Fibroblast of lung (primary cell): ENCODE results near the gene HDAC10. TPM values are rescaled to one million over a fixed set of nuclear protein-coding genes. Genes with fewer than 3 reads are reported as not detected.

ENCODE experiments used
- DNase-seq, 2 donors: peaks; one replicate each; pipeline versions ENCODE4 v3.0.0 to v3.0.0-alpha.2; 2010; ENCODE audit warnings: low read depth in 2 of 2
- H2AFZ ChIP-seq: 2 replicates; pipeline ENCODE4 v1.5.1; 2012; ENCODE audit warnings: low read length, control low read depth, inconsistent platforms
- H3K27ac ChIP-seq: 2 replicates; pipeline ENCODE4 v1.5.1; 2011; ENCODE audit warnings: low read length, control low read depth; ENCODE audit not compliant: insufficient read depth
- H3K27me3 ChIP-seq: 2 replicates; pipeline ENCODE4 v1.5.1; 2011; ENCODE audit warnings: mild to moderate bottlenecking, low read length; ENCODE audit not compliant: control insufficient read depth, insufficient read depth
- H3K36me3 ChIP-seq: 2 replicates; pipeline ENCODE4 v1.5.1; 2011; ENCODE audit warnings: low read length; ENCODE audit not compliant: control insufficient read depth, insufficient read depth
- H3K4me1 ChIP-seq: 2 replicates; pipeline ENCODE4 v1.5.1; 2011; ENCODE audit warnings: low read length; ENCODE audit not compliant: control insufficient read depth, insufficient read depth; ENCODE audit errors: extremely low read depth
- H3K4me2 ChIP-seq: 2 replicates; pipeline ENCODE4 v1.5.1; 2011; ENCODE audit warnings: low read length, control low read depth; ENCODE audit not compliant: insufficient read depth; ENCODE audit errors: extremely low read depth
- H3K4me3 ChIP-seq, 4 experiments: fragments of 200-600 bp in 1 of 4; sonication (generic) in 1 of 4; replicated peaks in 1 of 4; 2 replicates each; pipeline ENCODE4 v1.5.1; 2011 to 2016; ENCODE audit warnings: low read length in 4 of 4, low read depth in 3 of 4, mild to moderate bottlenecking in 3 of 4, control low read depth in 2 of 4, inconsistent platforms in 1 of 4, mixed read lengths in 1 of 4; ENCODE audit not compliant: insufficient read depth in 1 of 4; ENCODE audit errors: control extremely low read depth in 1 of 4
- H3K79me2 ChIP-seq: 2 replicates; pipeline ENCODE4 v1.5.1; 2012; ENCODE audit warnings: mild to moderate bottlenecking, low read length, inconsistent platforms; ENCODE audit not compliant: control insufficient read depth, insufficient read depth
- H3K9ac ChIP-seq: 2 replicates; pipeline ENCODE4 v1.5.1; 2011; ENCODE audit warnings: mild to moderate bottlenecking, low read length, control low read depth; ENCODE audit not compliant: insufficient read depth
- H3K9me3 ChIP-seq: 2 replicates; pipeline ENCODE4 v1.5.1; 2012; ENCODE audit warnings: low read depth, low read length; ENCODE audit not compliant: control insufficient read depth, insufficient read depth
- H4K20me1 ChIP-seq: 2 replicates; pipeline ENCODE4 v1.5.1; 2011; ENCODE audit warnings: low read length; ENCODE audit not compliant: control insufficient read depth, insufficient read depth; ENCODE audit errors: extremely low read depth
- EZH2 ChIP-seq: IDR thresholded peaks from 2 replicates; pipeline ENCODE4 v1.5.1; 2012; ENCODE audit warnings: low read length, control low read depth, mild to moderate bottlenecking; ENCODE audit errors: missing control alignments
- polyA plus RNA-seq, 2 donors: library from polyadenylated mRNA; depleted of rRNA in 1 of 2; stranded (reverse) in 1 of 2; unstranded in 1 of 2; fragments of >200 nt; gene quantifications; 2 replicates each; pipeline ENCODE4 v1.2.1, GENCODE V29; 2011 to 2012; ENCODE audit warnings: missing spikeins in 1 of 2
- total RNA-seq: library from RNA; depleted of rRNA; stranded (reverse); fragments of >200 nt; gene quantifications from 2 replicates; pipeline ENCODE4 v1.2.1, GENCODE V29; 2014
- TF ChIP-seq, protein P1 (sequence below), 2 donors: IDR thresholded peaks in 1 of 2; conservative IDR thresholded peaks in 1 of 2; 1 replicate in 1 of 2; 2 replicates in 1 of 2; pipeline ENCODE4 v1.5.1; 2011 to 2012; ENCODE audit warnings: low read length in 2 of 2, control low read depth in 1 of 2, inconsistent platforms in 1 of 2, low read depth in 1 of 2, mild to moderate bottlenecking in 1 of 2

Gene HDAC10
- total and polyA plus RNA-seq, 2 donors (not counting 1 experiment from before 2014, with no cell fraction given) = 5.1 to 27.6 TPM

DNA sequence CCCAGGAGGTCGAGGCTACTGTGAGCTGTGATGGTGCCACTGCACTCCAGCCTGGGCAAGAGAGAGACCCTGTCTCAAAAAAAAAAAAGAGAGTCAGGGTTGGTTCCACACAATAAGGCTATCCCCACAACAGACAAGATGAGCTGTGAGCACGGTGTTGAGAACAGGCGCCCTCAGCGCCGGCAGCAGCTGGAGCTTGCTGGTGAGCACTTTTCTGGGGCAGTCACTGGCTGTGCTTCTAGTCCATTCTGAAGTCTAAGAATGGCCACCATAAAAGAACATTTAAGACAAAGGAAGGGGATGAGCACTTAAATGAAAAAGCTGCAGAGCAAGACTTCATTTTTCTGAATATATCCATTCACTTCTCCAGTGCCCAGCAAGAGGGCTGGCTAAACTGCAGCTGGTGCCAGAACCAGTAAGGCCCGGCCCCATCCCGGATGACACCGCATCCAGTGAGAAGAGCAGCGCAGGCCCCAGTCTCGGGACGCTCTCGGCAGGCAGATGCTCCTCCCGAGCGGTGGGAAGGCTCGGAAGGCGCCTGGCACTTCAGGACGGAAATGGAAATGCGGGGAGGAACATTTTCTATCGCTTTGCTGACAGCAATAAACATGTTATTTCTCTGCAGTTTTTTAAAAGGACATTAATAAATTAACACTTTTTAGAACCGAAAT is 18.4 kb downstream of the HDAC10 start:
- peaks cover 18% of the 10 kb centered on the region for H3K79me2 ChIP-seq
- H3K9ac ChIP-seq = no peak overlapping the region
- TF ChIP-seq EZH2 = no peak
- TF ChIP-seq, protein P1, sequence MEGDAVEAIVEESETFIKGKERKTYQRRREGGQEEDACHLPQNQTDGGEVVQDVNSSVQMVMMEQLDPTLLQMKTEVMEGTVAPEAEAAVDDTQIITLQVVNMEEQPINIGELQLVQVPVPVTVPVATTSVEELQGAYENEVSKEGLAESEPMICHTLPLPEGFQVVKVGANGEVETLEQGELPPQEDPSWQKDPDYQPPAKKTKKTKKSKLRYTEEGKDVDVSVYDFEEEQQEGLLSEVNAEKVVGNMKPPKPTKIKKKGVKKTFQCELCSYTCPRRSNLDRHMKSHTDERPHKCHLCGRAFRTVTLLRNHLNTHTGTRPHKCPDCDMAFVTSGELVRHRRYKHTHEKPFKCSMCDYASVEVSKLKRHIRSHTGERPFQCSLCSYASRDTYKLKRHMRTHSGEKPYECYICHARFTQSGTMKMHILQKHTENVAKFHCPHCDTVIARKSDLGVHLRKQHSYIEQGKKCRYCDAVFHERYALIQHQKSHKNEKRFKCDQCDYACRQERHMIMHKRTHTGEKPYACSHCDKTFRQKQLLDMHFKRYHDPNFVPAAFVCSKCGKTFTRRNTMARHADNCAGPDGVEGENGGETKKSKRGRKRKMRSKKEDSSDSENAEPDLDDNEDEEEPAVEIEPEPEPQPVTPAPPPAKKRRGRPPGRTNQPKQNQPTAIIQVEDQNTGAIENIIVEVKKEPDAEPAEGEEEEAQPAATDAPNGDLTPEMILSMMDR (conservative IDR thresholded peaks at IDR 0.05 in 1 of 2, IDR thresholded peaks at IDR 0.05 in 1 of 2; ENCODE audit: low read depth in 1 of 2, low read length in 2 of 2) = no peak
- no peaks in the 10 kb centered on the region for H3K4me1 ChIP-seq
- no peak overlapping the region for H2AFZ ChIP-seq
- DNase-seq = no peak
- H4K20me1 ChIP-seq = no peaks in the 10 kb centered on the region
- no peaks in the 10 kb centered on the region for H3K9me3 ChIP-seq
- H3K27ac ChIP-seq = no peak overlapping the region
- H3K4me3 ChIP-seq = no peak overlapping the region
- H3K36me3 ChIP-seq = peaks cover 5% of the 10 kb centered on the region
- H3K27me3 ChIP-seq = no peaks in the 10 kb centered on the region
- no peak overlapping the region for H3K4me2 ChIP-seq

DNA sequence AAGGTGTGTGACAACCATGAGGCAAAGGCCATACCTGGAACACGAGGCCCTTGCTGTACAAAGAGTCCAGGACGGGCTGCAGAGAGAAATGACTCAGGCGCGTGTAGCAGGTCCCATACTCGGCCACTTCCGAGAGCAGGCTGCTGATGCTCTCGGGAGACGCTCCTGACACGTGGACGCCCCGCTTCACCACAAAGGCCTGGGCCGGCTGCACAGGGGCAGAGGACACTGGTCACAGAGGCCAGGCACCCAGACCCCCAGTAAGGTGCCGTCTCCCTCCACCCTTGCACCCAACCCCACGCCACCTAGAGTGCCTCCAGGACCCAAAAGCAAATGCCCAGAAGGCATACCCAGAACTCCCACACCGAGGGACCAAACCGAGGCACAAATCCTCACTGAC is 21.7 kb downstream of the HDAC10 start:
- H2AFZ ChIP-seq = no peak overlapping the region
- H3K4me2 ChIP-seq = no peak overlapping the region
- H3K4me1 ChIP-seq = no peaks in the 10 kb centered on the region
- H3K9ac ChIP-seq = no peak overlapping the region
- peaks cover 4% of the 10 kb centered on the region for H3K79me2 ChIP-seq
- H4K20me1 ChIP-seq = no peaks in the 10 kb centered on the region
- no peaks in the 10 kb centered on the region for H3K27me3 ChIP-seq
- TF ChIP-seq, protein P1 (conservative IDR thresholded peaks at IDR 0.05 in 1 of 2, IDR thresholded peaks at IDR 0.05 in 1 of 2; ENCODE audit: low read depth in 1 of 2, low read length in 2 of 2) = no peak
- no peak for TF ChIP-seq EZH2
- H3K9me3 ChIP-seq = no peaks in the 10 kb centered on the region
- H3K36me3 ChIP-seq = peaks cover 18% of the 10 kb centered on the region
- no peak overlapping the region for H3K27ac ChIP-seq
- DNase-seq = no peak
- no peak overlapping the region for H3K4me3 ChIP-seq

DNA sequence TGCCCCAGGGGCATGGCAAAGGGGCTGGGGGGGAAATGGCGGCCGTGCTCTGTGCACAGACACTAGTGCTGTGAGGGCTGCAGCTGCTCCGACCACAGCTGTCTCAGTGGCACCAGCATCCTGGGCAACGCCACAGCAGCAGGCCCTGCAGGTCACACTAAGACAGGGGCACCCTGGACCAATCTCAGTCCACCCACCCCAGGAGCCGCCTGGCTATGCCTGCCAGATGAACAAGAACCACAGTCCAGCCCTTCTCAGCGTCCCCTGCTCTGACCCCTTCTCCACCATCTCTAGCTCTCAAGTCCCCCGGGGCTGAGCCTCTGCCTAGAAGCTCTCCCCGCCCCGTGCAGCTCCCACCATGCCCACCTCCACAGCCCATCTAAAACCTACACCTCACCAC is 22.7 kb downstream of the HDAC10 start:
- peaks cover 24% of the 10 kb centered on the region for H3K36me3 ChIP-seq
- no peaks in the 10 kb centered on the region for H4K20me1 ChIP-seq
- no peak overlapping the region for H3K4me2 ChIP-seq
- no peak overlapping the region for H3K4me3 ChIP-seq
- no peak overlapping the region for H2AFZ ChIP-seq
- TF ChIP-seq EZH2 = no peak
- TF ChIP-seq, protein P1 (conservative IDR thresholded peaks at IDR 0.05 in 1 of 2, IDR thresholded peaks at IDR 0.05 in 1 of 2; ENCODE audit: low read depth in 1 of 2, low read length in 2 of 2) = no peak
- DNase-seq = no peak
- no peaks in the 10 kb centered on the region for H3K27me3 ChIP-seq
- no peak overlapping the region for H3K9ac ChIP-seq
- H3K79me2 ChIP-seq = no peaks in the 10 kb centered on the region
- no peaks in the 10 kb centered on the region for H3K9me3 ChIP-seq
- H3K4me1 ChIP-seq = no peaks in the 10 kb centered on the region
- H3K27ac ChIP-seq = no peak overlapping the region
